CD14-positive monocyte (primary cell): ENCODE results near the gene CAMK1D. TPM values are rescaled to one million over a fixed set of nuclear protein-coding genes. Genes with fewer than 3 reads are reported as not detected.

Experiments used
- DNase-seq, 3 donors: peaks; one replicate each; pipeline ENCODE4 v3.0.0-alpha.2; 2011 to 2022
- H2AFZ ChIP-seq: 2 replicates; pipeline ENCODE4 v1.6.0; 2012; ENCODE audit warnings: mild to moderate bottlenecking, low read depth, low read length, inconsistent platforms; ENCODE audit not compliant: insufficient read depth, poor library complexity, severe bottlenecking
- H3K27ac ChIP-seq, 2 donors: 1 replicate in 1 of 2; 2 replicates in 1 of 2; pipeline ENCODE4 v1.5.1; 2012 to 2013; ENCODE audit warnings: low read length in 2 of 2, control low read depth in 1 of 2, inconsistent platforms in 1 of 2, low read depth in 1 of 2, mild to moderate bottlenecking in 1 of 2
- H3K27me3 ChIP-seq, 2 donors: one replicate each; pipeline versions ENCODE4 v1.6.0 to v1.6.1; 2011 to 2013; ENCODE audit warnings: low read length in 2 of 2; ENCODE audit not compliant: control insufficient read depth in 2 of 2, insufficient read depth in 2 of 2
- H3K36me3 ChIP-seq, 2 donors: replicated peaks in 1 of 2; 1 replicate in 1 of 2; 2 replicates in 1 of 2; pipeline versions ENCODE4 v1.5.1 to v1.6.1; 2012 to 2013; ENCODE audit warnings: low read length in 2 of 2, control low read depth in 1 of 2, inconsistent platforms in 1 of 2, mild to moderate bottlenecking in 1 of 2; ENCODE audit not compliant: insufficient read depth in 2 of 2, control insufficient read depth in 1 of 2
- H3K4me1 ChIP-seq, 2 donors: 1 replicate in 1 of 2; 2 replicates in 1 of 2; pipeline versions ENCODE4 v1.5.1 to v1.6.1; 2012 to 2013; ENCODE audit warnings: low read length in 2 of 2, control low read depth in 1 of 2, inconsistent platforms in 1 of 2, mild to moderate bottlenecking in 1 of 2, moderate library complexity in 1 of 2; ENCODE audit not compliant: insufficient read depth in 2 of 2, control insufficient read depth in 1 of 2
- H3K4me2 ChIP-seq: replicated peaks from 2 replicates; pipeline ENCODE3; 2012; ENCODE audit warnings: low read length, moderate library complexity, mild to moderate bottlenecking; ENCODE audit not compliant: poor library complexity, severe bottlenecking; ENCODE audit errors: extremely low read depth
- H3K4me3 ChIP-seq, 3 experiments: fragments of 200-600 bp in 1 of 3; sonication (generic) in 1 of 3; replicated peaks in 1 of 3; 1 replicate in 2 of 3; 2 replicates in 1 of 3; pipeline ENCODE4 v1.5.1; 2011 to 2013; ENCODE audit warnings: low read length in 3 of 3, mild to moderate bottlenecking in 3 of 3, control low read depth in 2 of 3, low read depth in 2 of 3, inconsistent platforms in 1 of 3, moderate library complexity in 1 of 3
- H3K79me2 ChIP-seq: 2 replicates; pipeline ENCODE4 v1.6.0; 2012; ENCODE audit warnings: mild to moderate bottlenecking, control low read depth, inconsistent platforms, low read length, moderate library complexity; ENCODE audit not compliant: insufficient read depth
- H3K9ac ChIP-seq: 2 replicates; pipeline ENCODE4 v1.6.0; 2017; ENCODE audit warnings: low read length, mild to moderate bottlenecking; ENCODE audit not compliant: insufficient read depth, poor library complexity, severe bottlenecking
- H3K9me3 ChIP-seq, 2 donors: replicated peaks in 1 of 2; 1 replicate in 1 of 2; 2 replicates in 1 of 2; pipeline versions ENCODE4 v1.5.1 to v1.6.1; 2012 to 2013; ENCODE audit warnings: low read length in 2 of 2, control low read depth in 1 of 2; ENCODE audit not compliant: control insufficient read depth in 1 of 2, insufficient read depth in 1 of 2
- H4K20me1 ChIP-seq: 2 replicates; pipeline ENCODE4 v1.6.0; 2012; ENCODE audit warnings: mild to moderate bottlenecking, low read length, control low read depth, moderate library complexity; ENCODE audit not compliant: insufficient read depth
- H3K27ac Mint-ChIP-seq, 7 donors: one replicate each; pipeline ENCODE4 v1.8.0; 2020; ENCODE audit warnings: mild to moderate bottlenecking in 7 of 7, mixed read lengths in 7 of 7, moderate library complexity in 6 of 7, inconsistent platforms in 2 of 7
- H3K27me3 Mint-ChIP-seq, 3 donors: one replicate each; pipeline ENCODE4 v1.8.0; 2021 to 2022; ENCODE audit warnings: low read depth in 3 of 3, mild to moderate bottlenecking in 3 of 3, mixed read lengths in 3 of 3, moderate library complexity in 3 of 3, inconsistent platforms in 1 of 3
- H3K36me3 Mint-ChIP-seq, 2 donors: one replicate each; pipeline ENCODE4 v1.8.0; 2020; ENCODE audit warnings: mixed read lengths in 2 of 2, inconsistent platforms in 1 of 2, mild to moderate bottlenecking in 1 of 2
- H3K4me1 Mint-ChIP-seq: one replicate; pipeline ENCODE4 v1.8.0; 2020; ENCODE audit warnings: mild to moderate bottlenecking, mixed read lengths
- H3K4me3 Mint-ChIP-seq, 2 donors: one replicate each; pipeline ENCODE4 v1.8.0; 2020; ENCODE audit warnings: mild to moderate bottlenecking in 2 of 2, mixed read lengths in 2 of 2, moderate library complexity in 1 of 2
- H3K9me3 Mint-ChIP-seq, 7 donors: one replicate each; pipeline ENCODE4 v1.8.0; 2020 to 2022; ENCODE audit warnings: mixed read lengths in 7 of 7, mild to moderate bottlenecking in 6 of 7, moderate library complexity in 6 of 7, inconsistent platforms in 2 of 7
- WGBS: methylation state at CpG from one replicate; pipeline ENCODE4 v1.1.5; 2013; ENCODE audit warnings: missing lambda C conversion rate; ENCODE audit not compliant: insufficient coverage; 5-methylcytosine and 5-hydroxymethylcytosine counted together
- intact Hi-C, 2 donors: fragments of 100-400 bp; cut with micrococcal nuclease; formaldehyde crosslinking; loops; one replicate each; pipeline versions ENCODE4 v1.15.0 to v1.15.1; 2023
- polyA plus RNA-seq, 3 donors: library from polyadenylated mRNA; depleted of rRNA in 1 of 3; unstranded in 2 of 3; stranded (reverse) in 1 of 3; fragments of 300-500 nt in 2 of 3; fragments of >200 nt in 1 of 3; fragmentation: Illumina TruSeq in 2 of 3; gene quantifications; 1 replicate in 2 of 3; 2 replicates in 1 of 3; pipeline ENCODE4 v1.2.3, GENCODE V29; 2012 to 2021
- TF ChIP-seq, protein P1 (sequence below): fragments of 200-600 bp; IDR thresholded peaks from one replicate; pipeline ENCODE4 v1.8.0; 2022; ENCODE audit warnings: antibody characterized with exemption, mild to moderate bottlenecking

The CAMK1D gene
- polyA plus RNA-seq, 3 donors, result 6.7 to 11.8 (median 7.1) TPM

DNA sequence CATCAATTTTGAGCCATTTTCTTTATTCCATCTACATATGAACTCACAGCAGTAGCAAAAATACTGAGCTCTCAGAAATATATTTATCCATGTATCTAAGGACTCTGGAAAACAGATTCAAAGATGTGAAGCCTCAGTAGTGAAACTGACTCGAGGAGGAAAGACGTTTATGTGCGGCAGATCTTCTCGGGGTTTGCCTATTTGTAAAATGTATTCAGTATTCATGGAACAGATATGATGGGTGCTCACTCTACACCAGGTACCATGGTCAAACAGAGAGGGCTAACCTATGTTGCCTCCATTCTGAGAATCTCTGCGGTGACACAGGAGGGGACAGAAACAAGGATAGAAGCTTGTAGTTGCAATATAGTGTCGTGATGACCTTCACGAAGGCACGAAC lies 93.7 kb downstream of the CAMK1D start:
- Histone ChIP-seq H2AFZ (no peak overlapping the region), H3K79me2 (no peaks in the 10 kb centered on the region), H3K27me3 (no peaks in the 10 kb centered on the region), H3K4me2 (no peak overlapping the region), H3K9me3 (no peaks in the 10 kb centered on the region), H4K20me1 (peaks cover 70% of the 10 kb centered on the region), H3K4me3 (no peak overlapping the region), H3K27ac (no peak overlapping the region), H3K9ac (no peak overlapping the region), H3K36me3 (no peaks in the 10 kb centered on the region), H3K4me1 (no peaks in the 10 kb centered on the region)
- H3K36me3 Mint-ChIP-seq, result no peaks in the 10 kb centered on the region
- no peaks in the 10 kb centered on the region for H3K4me1 Mint-ChIP-seq
- TF ChIP-seq, protein P1, sequence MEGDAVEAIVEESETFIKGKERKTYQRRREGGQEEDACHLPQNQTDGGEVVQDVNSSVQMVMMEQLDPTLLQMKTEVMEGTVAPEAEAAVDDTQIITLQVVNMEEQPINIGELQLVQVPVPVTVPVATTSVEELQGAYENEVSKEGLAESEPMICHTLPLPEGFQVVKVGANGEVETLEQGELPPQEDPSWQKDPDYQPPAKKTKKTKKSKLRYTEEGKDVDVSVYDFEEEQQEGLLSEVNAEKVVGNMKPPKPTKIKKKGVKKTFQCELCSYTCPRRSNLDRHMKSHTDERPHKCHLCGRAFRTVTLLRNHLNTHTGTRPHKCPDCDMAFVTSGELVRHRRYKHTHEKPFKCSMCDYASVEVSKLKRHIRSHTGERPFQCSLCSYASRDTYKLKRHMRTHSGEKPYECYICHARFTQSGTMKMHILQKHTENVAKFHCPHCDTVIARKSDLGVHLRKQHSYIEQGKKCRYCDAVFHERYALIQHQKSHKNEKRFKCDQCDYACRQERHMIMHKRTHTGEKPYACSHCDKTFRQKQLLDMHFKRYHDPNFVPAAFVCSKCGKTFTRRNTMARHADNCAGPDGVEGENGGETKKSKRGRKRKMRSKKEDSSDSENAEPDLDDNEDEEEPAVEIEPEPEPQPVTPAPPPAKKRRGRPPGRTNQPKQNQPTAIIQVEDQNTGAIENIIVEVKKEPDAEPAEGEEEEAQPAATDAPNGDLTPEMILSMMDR, result no peak
- no peak overlapping the region for H3K4me3 Mint-ChIP-seq
- H3K9me3 Mint-ChIP-seq, result peaks cover 0 to 9% (median 4%) of the 10 kb centered on the region in 7 donors
- peaks cover 9 to 17% (median 17%) of the 10 kb centered on the region in 3 donors for H3K27me3 Mint-ChIP-seq
- DNase-seq, result no peak
- 100% methylated on average over 3 of the region's 8 CpGs for WGBS
- intact Hi-C loops, result no loop called here
- peak overlapping the region in 1 of 7 donors; percentile 38 for H3K27ac Mint-ChIP-seq

GRCh38 chr10:12444981-12445700 lies 95.8 kb downstream of the CAMK1D start:
- no peak overlapping the region for H3K9ac ChIP-seq
- Mint-ChIP-seq H3K4me1 (peaks cover 12% of the 10 kb centered on the region), H3K27me3 (peaks cover 14 to 27% (median 22%) of the 10 kb centered on the region in 3 donors), H3K4me3 (no peak overlapping the region), H3K27ac (no peak overlapping the region), H3K36me3 (no peaks in the 10 kb centered on the region), H3K9me3 (peaks cover 0 to 2% (median 0%) of the 10 kb centered on the region in 7 donors)
- intact Hi-C loops, result no loop called here
- no peaks in the 10 kb centered on the region for H3K79me2 ChIP-seq
- H2AFZ ChIP-seq, result no peak overlapping the region
- H3K27ac ChIP-seq, result no peak overlapping the region
- no peaks in the 10 kb centered on the region for H3K9me3 ChIP-seq
- peaks cover 13 to 16% of the 10 kb centered on the region in 2 donors for H3K4me1 ChIP-seq
- no peak overlapping the region for H3K4me3 ChIP-seq
- no CpG with 5 or more reads among the region's 6 CpGs for WGBS
- TF ChIP-seq, protein P1, result no peak
- peaks cover under 1 to 3% of the 10 kb centered on the region in 2 donors for H3K27me3 ChIP-seq
- no peak for DNase-seq
- no peaks in the 10 kb centered on the region for H3K36me3 ChIP-seq
- no peak overlapping the region for H3K4me2 ChIP-seq
- peaks cover 69% of the 10 kb centered on the region for H4K20me1 ChIP-seq
